ENCODE data around the gene IQSEC1. TPM values are rescaled to one million over a fixed set of nuclear protein-coding genes. Genes with fewer than 3 reads are reported as not detected.

The IQSEC1 gene
- total RNA-seq, 6 experiments from 2014 or later = 21.1 to 25.1 (median 21.9) TPM

- Mint-ChIP-seq H3K4me3 (no peak overlapping the region), H3K27me3 (ENCODE audit: insufficient read depth) (peaks cover 51% of the 10 kb centered on the region), H3K36me3 (ENCODE audit: low read depth) (no peaks in the 10 kb centered on the region), H3K27ac (no peak overlapping the region), H3K9me3 (no peaks in the 10 kb centered on the region), H3K4me1 (ENCODE audit: low read depth) (no peaks in the 10 kb centered on the region)
- TF ChIP-seq CTCF (IDR thresholded peaks at IDR 0.05) = no peak
- DNase-seq = no peak
These were observed 41.6 kb downstream of the IQSEC1 start for GRCh38 chr3:13031621-13032020.

GRCh38 chr3:13030684-13031083 is 42.5 kb downstream of the IQSEC1 start:
- Mint-ChIP-seq H3K4me3 (no peak overlapping the region), H3K27me3 (ENCODE audit: insufficient read depth) (peaks cover 46% of the 10 kb centered on the region), H3K9me3 (no peaks in the 10 kb centered on the region), H3K27ac (no peak overlapping the region), H3K4me1 (ENCODE audit: low read depth) (peaks cover 6% of the 10 kb centered on the region), H3K36me3 (ENCODE audit: low read depth) (no peaks in the 10 kb centered on the region)
- no peak for TF ChIP-seq CTCF (IDR thresholded peaks at IDR 0.05)
- no peak for DNase-seq

- Mint-ChIP-seq H3K9me3 (no peaks in the 10 kb centered on the region), H3K4me1 (ENCODE audit: low read depth) (peaks cover 27% of the 10 kb centered on the region), H3K4me3 (no peak overlapping the region), H3K27me3 (ENCODE audit: insufficient read depth) (peaks cover 33% of the 10 kb centered on the region), H3K36me3 (ENCODE audit: low read depth) (no peaks in the 10 kb centered on the region), H3K27ac (no peak overlapping the region)
- TF ChIP-seq CTCF (IDR thresholded peaks at IDR 0.05) = no peak
- DNase-seq = no peak
These were observed 45.0 kb downstream of the IQSEC1 start for GRCh38 chr3:13028010-13028821.

- Mint-ChIP-seq H3K27me3 (ENCODE audit: insufficient read depth) (peaks cover 29% of the 10 kb centered on the region), H3K4me1 (ENCODE audit: low read depth) (peaks cover 33% of the 10 kb centered on the region), H3K4me3 (no peak overlapping the region), H3K36me3 (ENCODE audit: low read depth) (no peaks in the 10 kb centered on the region), H3K27ac (no peak overlapping the region), H3K9me3 (no peaks in the 10 kb centered on the region)
- DNase-seq = no peak
- TF ChIP-seq CTCF (IDR thresholded peaks at IDR 0.05) = no peak
These were observed 46.1 kb downstream of the IQSEC1 start for GRCh38 chr3:13027154-13027553.

- DNase-seq = no peak
- no peak overlapping the region for H3K4me3 Mint-ChIP-seq
- H3K4me1 Mint-ChIP-seq (ENCODE audit: low read depth) = peaks cover 39% of the 10 kb centered on the region
- H3K36me3 Mint-ChIP-seq (ENCODE audit: low read depth) = no peaks in the 10 kb centered on the region
- no peaks in the 10 kb centered on the region for H3K9me3 Mint-ChIP-seq
- peaks cover 24% of the 10 kb centered on the region for H3K27me3 Mint-ChIP-seq (ENCODE audit: insufficient read depth)
- no peak for TF ChIP-seq CTCF (IDR thresholded peaks at IDR 0.05)
- no peak overlapping the region for H3K27ac Mint-ChIP-seq
These were observed 46.7 kb downstream of the IQSEC1 start for GRCh38 chr3:13026534-13026933.

Measured in HFFc6 (cell line).